Measurements from ENCODE around the gene ETV5. TPM values are rescaled to one million over a fixed set of nuclear protein-coding genes. Genes with fewer than 3 reads are reported as not detected.
A peak's percentile ranks its signal among the peaks of the same experiment; 100 is the strongest.

ETV5 gene
- total and polyA plus RNA-seq, 2 donors (not counting 1 experiment from before 2014, with no cell fraction given): 0.12 to 0.74 TPM

- DNase-seq: no peak
- no peak overlapping the region for H3K27ac ChIP-seq (ENCODE audit: low read length in 2 of 2)
- intact Hi-C loops (cut with micrococcal nuclease): no loop called here
- ATAC-seq (ENCODE audit: low read depth): no peak
- H3K9ac ChIP-seq (ENCODE audit: low read length): no peak overlapping the region
- H3K9me3 ChIP-seq (ENCODE audit: control extremely low read depth in 1 of 3, control insufficient read depth in 2 of 3, insufficient read depth in 1 of 3, low read length in 2 of 3): no peaks in the 10 kb centered on the region
- H3K4me3 ChIP-seq (ENCODE audit: control extremely low read depth in 1 of 5, extremely low read depth in 1 of 5, insufficient read depth in 1 of 5, low read depth in 2 of 5, low read length in 4 of 5): peak overlapping the region in 1 of 5 experiments; percentile 64
- Mint-ChIP-seq H3K4me3 (no peak overlapping the region), H3K27ac (no peak overlapping the region), H3K9me3 (ENCODE audit: insufficient read depth) (no peaks in the 10 kb centered on the region), H3K27me3 (no peaks in the 10 kb centered on the region), H3K4me1 (peaks cover 8% of the 10 kb centered on the region)
- ChIA-PET POLR2A (interaction anchor here (0.8 kb wide), 1 partner anchor 502 kb away, joined by 5 read pairs; no protein-coding TSS in a partner anchor), CTCF (no interaction called here)
- no CpG with 5 or more reads among the region's 2 CpGs for WGBS (ENCODE audit: insufficient coverage)
- H2AFZ ChIP-seq (ENCODE audit: insufficient read depth, low read depth, low read length, poor library complexity, severe bottlenecking): peak overlapping the region; percentile 65
- TF ChIP-seq EZH2 (IDR thresholded peaks at IDR 0.05; ENCODE audit: borderline replicate concordance, insufficient read depth, low read depth, low read length, poor library complexity, severe bottlenecking) (no peak), CTCF (IDR thresholded peaks at IDR 0.05) (no peak)
- H3K4me1 ChIP-seq (ENCODE audit: control insufficient read depth in 2 of 2, insufficient read depth in 2 of 2, low read length in 2 of 2): peaks cover 0 to 4% of the 10 kb centered on the region in 2 donors
- no peaks in the 10 kb centered on the region for H3K36me3 ChIP-seq (replicated peaks in 1 of 2; ENCODE audit: control extremely low read depth in 1 of 2, control insufficient read depth in 1 of 2, extremely low read depth in 1 of 2, insufficient read depth in 2 of 2, low read length in 1 of 2)
- no peaks in the 10 kb centered on the region for H4K20me1 ChIP-seq (ENCODE audit: control insufficient read depth, insufficient read depth, low read length, poor library complexity, severe bottlenecking)
- no peaks in the 10 kb centered on the region for H3K27me3 ChIP-seq (replicated peaks in 1 of 4; ENCODE audit: control extremely low read depth in 1 of 4, control insufficient read depth in 3 of 4, insufficient read depth in 4 of 4, low read length in 3 of 4)
- peak overlapping the region; percentile 42 for H3K4me2 ChIP-seq (replicated peaks; ENCODE audit: low read depth, low read length, poor library complexity, severe bottlenecking)
- no peaks in the 10 kb centered on the region for H3K79me2 ChIP-seq (ENCODE audit: control insufficient read depth, insufficient read depth, low read length)
Measured at GRCh38 chr3:186068243-186068552, 40.7 kb downstream of the ETV5 start.

GRCh38 chr3:186067360-186068242, 41.3 kb downstream of the ETV5 start:
- H3K27me3 Mint-ChIP-seq: no peaks in the 10 kb centered on the region
- H3K27me3 ChIP-seq (replicated peaks in 1 of 4; ENCODE audit: control extremely low read depth in 1 of 4, control insufficient read depth in 3 of 4, insufficient read depth in 4 of 4, low read length in 3 of 4): no peaks in the 10 kb centered on the region
- WGBS (ENCODE audit: insufficient coverage): no CpG with 5 or more reads among the region's 9 CpGs
- no peaks in the 10 kb centered on the region for H3K9me3 Mint-ChIP-seq (ENCODE audit: insufficient read depth)
- intact Hi-C loops (cut with micrococcal nuclease): no loop called here
- no peaks in the 10 kb centered on the region for H3K9me3 ChIP-seq (ENCODE audit: control extremely low read depth in 1 of 3, control insufficient read depth in 2 of 3, insufficient read depth in 1 of 3, low read length in 2 of 3)
- ChIA-PET POLR2A (interaction anchor here (0.7 to 0.8 kb wide), 2 partner anchors 502 to 1893 kb away, joined by 3 to 5 read pairs; no protein-coding TSS in a partner anchor), CTCF (no interaction called here)
- peak; percentile 29 for DNase-seq
- H3K4me3 Mint-ChIP-seq: peak overlapping the region; percentile 82
- H3K27ac ChIP-seq (ENCODE audit: low read length in 2 of 2): peak overlapping the region in 1 of 2 donors; percentile 3
- H3K27ac Mint-ChIP-seq: peak overlapping the region; percentile 64
- H4K20me1 ChIP-seq (ENCODE audit: control insufficient read depth, insufficient read depth, low read length, poor library complexity, severe bottlenecking): no peaks in the 10 kb centered on the region
- no peaks in the 10 kb centered on the region for H3K79me2 ChIP-seq (ENCODE audit: control insufficient read depth, insufficient read depth, low read length)
- H3K36me3 ChIP-seq (replicated peaks in 1 of 2; ENCODE audit: control extremely low read depth in 1 of 2, control insufficient read depth in 1 of 2, extremely low read depth in 1 of 2, insufficient read depth in 2 of 2, low read length in 1 of 2): no peaks in the 10 kb centered on the region
- H2AFZ ChIP-seq (ENCODE audit: insufficient read depth, low read depth, low read length, poor library complexity, severe bottlenecking): peak overlapping the region; percentile 65
- peaks cover 0 to 4% of the 10 kb centered on the region in 2 donors for H3K4me1 ChIP-seq (ENCODE audit: control insufficient read depth in 2 of 2, insufficient read depth in 2 of 2, low read length in 2 of 2)
- H3K4me2 ChIP-seq (replicated peaks; ENCODE audit: low read depth, low read length, poor library complexity, severe bottlenecking): peak overlapping the region; percentile 42
- no peak for ATAC-seq (ENCODE audit: low read depth)
- peak overlapping the region in 4 of 5 experiments; percentile 18 to 64 (median 42) for H3K4me3 ChIP-seq (ENCODE audit: control extremely low read depth in 1 of 5, extremely low read depth in 1 of 5, insufficient read depth in 1 of 5, low read depth in 2 of 5, low read length in 4 of 5)
- TF ChIP-seq EZH2 (IDR thresholded peaks at IDR 0.05; ENCODE audit: borderline replicate concordance, insufficient read depth, low read depth, low read length, poor library complexity, severe bottlenecking): no peak
- TF ChIP-seq CTCF (IDR thresholded peaks at IDR 0.05): no peak
- peaks cover 8% of the 10 kb centered on the region for H3K4me1 Mint-ChIP-seq
- peak overlapping the region; percentile 60 for H3K9ac ChIP-seq (ENCODE audit: low read length)
